NCI-H1930 (cell line): ENCODE data around the gene TDRKH.
"Not testable (repeated sequence)": the region's sequence is repeated elsewhere in the genome, so short reads cannot be mapped to it uniquely, and the experiment has no call there.

Source experiments
- DNase-seq, 2 experiments: peaks; one replicate each; lab custom pipeline; 2025; lab: John Stamatoyannopoulos, UW

The TDRKH gene

GRCh38 chr1:151762941-151763921 lies 27.1 kb downstream of the TDRKH start, which contains the start of gene MRPL9:
TSS of gene MRPL9 (minus strand) at chr1:151763496. CDS start at chr1:151763479, 17 bp downstream.
- peak; percentile 57 to 67 for DNase-seq

- DNase-seq, result no peak
Measured at GRCh38 chr1:151760597-151761385, 29.5 kb downstream of the TDRKH start.

DNA sequence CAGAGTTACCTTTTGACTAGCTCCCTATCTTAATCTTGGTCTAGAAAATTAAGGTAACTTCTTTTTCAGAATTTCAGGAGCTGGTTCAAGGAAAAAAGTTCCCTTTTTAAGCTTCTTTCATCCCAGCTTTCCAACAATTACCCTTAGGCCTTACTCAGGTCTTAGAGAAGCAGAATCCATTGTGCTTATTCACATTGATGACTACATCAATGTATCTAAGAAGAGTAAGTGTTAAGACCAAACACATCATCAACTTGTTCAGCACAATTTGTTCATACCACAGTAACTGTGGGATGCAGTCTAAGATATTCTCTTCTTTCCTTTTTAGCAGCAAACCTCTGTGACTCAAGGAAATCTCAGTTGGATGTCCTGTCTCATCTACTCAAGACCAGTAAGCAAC lies 31.1 kb downstream of the TDRKH start:
- no peak for DNase-seq

DNA sequence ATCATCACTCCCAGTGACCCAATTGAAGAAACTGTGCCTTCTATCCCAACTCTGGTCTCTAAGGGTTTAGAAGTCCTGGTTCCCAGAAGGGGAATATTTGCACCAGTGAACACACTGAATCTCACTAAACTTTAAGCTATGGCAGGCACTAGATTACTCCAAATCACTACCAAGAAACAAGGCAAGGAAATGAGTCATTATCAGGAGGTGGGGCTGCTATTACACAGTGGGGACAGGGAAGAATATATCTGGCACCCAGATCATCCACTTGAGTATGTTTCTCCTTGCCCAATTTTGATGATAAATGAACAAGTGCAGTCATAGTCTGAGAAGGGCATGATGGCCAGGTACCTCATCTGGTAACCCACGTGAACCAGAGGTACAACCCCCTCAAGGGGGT lies 34.0 kb downstream of the TDRKH start:
- no peak for DNase-seq

- DNase-seq, result no peak
Measured at GRCh38 chr1:151741516-151741915, 48.8 kb downstream of the TDRKH start.

DNA sequence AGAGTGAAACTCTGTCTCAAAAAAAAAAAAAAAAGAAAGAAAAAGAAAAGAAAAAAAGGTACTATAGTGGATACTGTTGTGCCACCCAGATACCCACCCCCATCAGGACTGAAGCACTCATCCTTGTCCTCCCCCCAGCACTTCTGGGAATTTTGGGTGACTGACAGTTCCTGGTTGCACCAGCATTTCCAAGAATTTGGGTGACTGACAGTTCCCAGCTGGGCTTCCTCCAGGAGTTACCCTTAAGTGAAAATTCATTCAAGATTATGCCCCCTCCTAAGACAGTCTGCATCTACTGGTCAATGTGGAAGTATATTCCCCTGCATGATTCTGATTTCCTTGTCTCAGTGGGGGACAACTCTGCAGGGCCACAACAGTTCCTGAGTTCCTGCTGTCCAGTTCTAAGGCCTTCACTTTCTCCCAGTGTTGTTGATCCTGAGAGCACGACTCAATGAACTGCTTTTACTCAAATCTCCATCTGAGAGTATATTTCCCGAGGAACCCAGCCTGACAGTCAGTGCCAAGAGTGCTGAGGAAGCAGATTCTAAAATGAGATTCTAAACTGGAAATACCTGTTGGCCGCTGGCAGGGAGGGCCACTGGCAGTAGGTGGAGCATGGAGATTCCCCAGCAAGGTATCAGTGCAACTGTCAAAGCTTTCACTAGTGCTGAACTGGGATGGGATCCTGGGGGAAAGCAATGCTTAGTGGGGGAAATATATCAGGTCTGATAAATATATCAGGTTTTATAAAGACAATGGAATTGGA lies 50.5 kb downstream of the TDRKH start:
- DNase-seq, result no peak

DNA sequence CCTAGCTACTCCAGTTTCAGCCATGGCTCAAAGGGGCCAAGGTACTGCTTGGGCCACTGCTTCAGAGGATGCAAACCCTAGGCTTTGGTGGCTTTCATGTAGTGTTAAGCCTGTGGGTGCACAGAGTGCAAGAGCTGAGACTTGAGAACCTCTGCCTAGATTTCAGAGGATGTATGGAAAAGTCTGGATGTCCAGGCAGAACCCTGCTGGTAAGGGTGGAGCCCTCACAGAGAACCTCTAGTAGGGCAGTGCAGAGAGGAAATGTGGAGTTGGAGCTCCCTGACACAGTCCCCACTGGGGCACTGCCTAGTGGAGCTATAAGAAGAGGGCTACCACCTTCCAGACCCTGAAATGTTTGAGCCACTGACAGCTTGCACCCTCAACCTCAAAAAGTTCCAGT lies 52.8 kb downstream of the TDRKH start:
- no peak for DNase-seq

GRCh38 chr1:151737026-151737425 lies 53.3 kb downstream of the TDRKH start:
- DNase-seq, result no peak

- DNase-seq, result not testable (repeated sequence)
Measured at GRCh38 chr1:151733995-151734394, 56.3 kb downstream of the TDRKH start.

GRCh38 chr1:151733126-151733525 lies 57.2 kb downstream of the TDRKH start:
- DNase-seq, result no peak

- DNase-seq, result no peak
Measured at GRCh38 chr1:151729966-151730291, 60.4 kb downstream of the TDRKH start.

GRCh38 chr1:151729157-151729965 lies 60.9 kb downstream of the TDRKH start:
- DNase-seq, result no peak

DNA sequence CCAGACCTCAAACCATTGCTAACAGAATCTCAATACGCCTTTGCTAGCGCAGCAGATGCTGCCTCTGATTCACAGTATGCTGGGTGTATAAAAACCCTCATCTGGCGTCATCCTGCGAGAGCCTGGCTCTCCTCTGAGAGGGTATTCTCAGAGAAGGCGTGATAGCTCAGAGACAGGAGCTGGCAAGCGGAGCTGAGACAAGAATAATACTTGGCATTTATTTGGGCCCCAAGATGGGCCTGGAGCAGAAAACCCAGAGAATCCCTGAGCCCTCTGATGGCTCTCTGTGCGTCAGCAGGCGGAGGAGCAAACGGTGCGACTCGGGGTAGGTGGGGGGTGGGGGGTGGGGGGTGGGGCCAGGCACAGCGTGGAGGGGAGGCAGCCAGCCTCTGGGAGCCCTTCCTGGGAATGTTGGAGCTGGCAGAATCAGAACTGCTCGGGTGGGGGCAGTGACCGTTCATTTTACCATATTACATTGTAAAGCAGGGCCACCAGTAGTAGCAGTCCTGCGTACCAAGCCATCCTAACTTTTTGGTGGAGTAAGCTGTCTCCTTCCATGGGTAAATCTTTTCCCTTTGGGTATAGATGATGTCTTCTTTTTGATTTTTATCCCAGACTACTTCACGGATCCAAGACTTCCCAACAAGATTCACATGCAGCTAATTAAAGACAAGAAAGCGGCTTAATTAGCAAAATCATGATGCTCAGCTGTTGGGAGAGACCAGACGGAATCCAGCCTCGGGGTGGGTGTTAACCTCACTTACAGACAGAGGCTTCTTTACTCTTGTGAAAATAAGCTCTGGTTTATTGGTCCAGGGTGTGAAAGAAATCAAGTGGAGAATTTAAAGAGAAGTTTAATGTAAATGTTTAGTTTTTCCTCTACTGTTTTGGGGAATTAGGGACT lies 61.9 kb downstream of the TDRKH start:
- no peak for DNase-seq

DNA sequence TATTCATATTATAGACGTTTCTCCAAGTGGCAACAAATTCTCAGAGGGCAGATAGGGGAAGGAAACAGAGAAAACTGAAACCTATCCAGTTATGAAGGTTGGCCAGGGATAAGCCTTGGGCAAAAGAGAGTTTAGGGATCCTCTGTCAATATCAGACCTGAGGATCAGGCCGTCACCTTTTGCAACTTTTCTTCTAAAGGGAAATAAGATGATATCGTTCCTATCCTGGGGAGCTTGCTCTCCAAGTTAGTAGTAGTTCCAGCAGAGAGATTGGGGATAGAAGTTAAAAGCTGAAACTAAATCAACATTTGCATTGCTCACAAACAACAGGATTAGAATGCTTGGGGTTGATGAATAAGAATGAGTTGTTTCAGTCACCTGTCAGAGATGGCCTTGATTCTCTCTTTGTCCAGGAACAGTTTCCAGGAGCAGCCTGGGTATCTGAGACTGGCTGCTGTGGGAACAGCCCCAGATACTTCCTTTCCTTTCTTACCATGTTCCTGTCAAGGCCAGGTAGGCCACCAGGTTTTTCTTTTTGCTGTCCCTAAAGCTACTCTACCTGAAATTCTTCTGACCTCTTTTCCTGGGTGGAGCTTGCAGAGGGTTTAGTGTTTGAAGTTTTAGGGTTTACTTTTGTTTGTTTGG lies 66.5 kb downstream of the TDRKH start:
- DNase-seq, result no peak
